MV-4-11 (cell line): Measurements from ENCODE around the gene STXBP6.
"Not testable (repeated sequence)": the region's sequence is repeated elsewhere in the genome, so short reads cannot be mapped to it uniquely, and the experiment has no call there.

Experiments used
- DNase-seq: peaks from one replicate; lab custom pipeline; 2025; lab: John Stamatoyannopoulos, UW

The STXBP6 gene

DNA sequence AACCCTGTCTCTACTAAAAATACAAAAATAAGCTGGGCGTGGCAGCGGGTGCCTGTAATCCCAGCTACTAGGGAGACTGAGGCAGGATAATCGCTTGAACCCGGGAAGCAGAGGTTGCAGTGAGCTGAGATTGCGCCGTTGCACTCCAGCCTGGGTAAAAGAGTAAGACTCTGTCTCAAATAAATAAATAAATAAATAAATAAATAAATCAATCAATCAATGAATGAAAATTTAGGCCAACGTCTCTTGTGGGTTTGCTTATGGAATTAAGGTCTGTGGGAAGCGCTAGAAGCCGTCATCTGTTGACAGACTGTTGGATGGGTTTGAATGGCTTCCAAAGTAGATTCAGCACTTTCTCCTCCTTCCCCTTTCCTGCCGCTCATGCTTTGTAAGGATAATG is 246.5 kb downstream of the STXBP6 start:
- DNase-seq, result not testable (repeated sequence)

DNA sequence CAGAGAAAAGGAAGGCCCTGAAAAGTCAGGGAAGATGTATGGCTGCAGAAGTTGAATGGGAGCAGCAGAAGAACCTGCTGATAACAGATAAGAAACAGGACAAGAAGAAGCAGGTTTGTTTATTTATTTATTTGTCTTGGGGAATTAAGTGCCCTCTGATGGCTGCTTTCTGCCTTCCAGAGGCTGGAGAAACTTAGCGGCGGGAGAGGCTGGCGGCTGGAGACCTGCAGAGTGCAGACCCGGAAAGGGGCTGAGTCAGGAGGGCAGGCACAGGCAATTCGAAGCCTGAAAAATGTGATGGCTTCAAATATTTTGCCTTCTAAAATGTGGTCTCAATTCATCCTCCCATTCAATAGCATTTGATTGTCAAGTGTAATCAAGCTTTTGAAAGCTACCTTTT is 247.7 kb downstream of the STXBP6 start:
- DNase-seq, result no peak

DNA sequence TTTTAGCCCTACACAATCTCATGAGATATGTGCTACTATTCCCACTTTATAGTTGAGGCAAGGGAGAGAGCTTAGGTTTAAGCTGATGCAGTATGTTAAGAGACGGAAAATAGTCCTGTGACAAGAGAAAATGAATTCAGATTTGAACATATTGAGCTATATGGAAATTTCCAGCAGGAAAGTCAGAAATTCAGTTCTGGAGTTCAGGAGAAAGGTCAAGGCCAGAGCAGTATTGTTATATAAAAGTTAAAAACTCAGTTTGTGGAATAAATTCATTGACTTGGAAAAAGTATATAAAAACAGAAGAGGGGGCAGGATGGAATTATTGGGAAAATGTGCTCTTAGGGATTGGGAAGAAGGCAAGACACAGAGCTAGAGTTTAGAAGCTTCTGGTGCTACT is 248.9 kb downstream of the STXBP6 start:
- no peak for DNase-seq

DNA sequence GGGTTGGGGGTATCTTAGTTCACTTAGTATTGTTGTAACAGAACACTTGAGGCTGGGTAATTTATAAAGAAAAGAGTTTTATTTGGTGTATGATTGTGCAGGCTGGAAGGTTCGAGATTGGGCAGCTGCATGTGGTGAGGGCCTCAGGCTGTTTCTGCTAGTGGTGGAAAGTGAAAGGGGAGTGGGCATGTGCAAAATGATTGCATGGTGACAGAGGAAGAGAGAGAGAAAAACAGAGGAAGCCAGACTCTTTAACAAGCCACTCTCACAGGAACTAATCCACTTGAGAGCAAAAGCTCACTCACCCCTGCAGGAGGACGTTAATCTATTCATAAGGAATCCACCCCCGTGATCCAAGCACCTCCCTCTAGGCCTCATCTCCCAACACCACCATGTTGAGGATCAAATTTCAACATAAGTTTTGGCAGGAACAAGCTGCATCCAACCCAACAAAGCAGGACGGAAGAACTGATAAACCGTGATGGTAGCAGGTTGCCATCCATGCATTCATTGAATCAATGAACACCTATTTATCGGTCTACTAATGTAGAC is 251.0 kb downstream of the STXBP6 start:
- DNase-seq, result peak; percentile 96

DNA sequence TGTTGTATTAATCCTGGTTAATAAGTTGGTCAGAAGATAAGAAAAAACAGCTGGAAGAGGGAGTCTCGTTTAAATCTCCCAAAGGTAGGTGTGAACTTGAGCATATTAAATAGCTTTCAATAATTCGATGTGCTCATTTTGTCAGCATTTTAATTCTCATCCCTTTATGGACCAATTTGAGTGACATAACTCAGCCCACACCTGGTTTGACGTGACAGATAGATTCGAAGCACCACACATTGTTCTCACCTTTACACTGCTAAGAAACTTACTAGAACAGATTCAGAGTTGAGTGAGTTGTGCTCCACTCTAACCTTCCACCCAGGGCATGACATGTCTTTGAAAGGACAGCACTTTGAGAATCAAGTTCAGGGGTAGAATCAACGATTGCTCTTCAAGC is 254.5 kb downstream of the STXBP6 start:
- DNase-seq, result no peak

DNA sequence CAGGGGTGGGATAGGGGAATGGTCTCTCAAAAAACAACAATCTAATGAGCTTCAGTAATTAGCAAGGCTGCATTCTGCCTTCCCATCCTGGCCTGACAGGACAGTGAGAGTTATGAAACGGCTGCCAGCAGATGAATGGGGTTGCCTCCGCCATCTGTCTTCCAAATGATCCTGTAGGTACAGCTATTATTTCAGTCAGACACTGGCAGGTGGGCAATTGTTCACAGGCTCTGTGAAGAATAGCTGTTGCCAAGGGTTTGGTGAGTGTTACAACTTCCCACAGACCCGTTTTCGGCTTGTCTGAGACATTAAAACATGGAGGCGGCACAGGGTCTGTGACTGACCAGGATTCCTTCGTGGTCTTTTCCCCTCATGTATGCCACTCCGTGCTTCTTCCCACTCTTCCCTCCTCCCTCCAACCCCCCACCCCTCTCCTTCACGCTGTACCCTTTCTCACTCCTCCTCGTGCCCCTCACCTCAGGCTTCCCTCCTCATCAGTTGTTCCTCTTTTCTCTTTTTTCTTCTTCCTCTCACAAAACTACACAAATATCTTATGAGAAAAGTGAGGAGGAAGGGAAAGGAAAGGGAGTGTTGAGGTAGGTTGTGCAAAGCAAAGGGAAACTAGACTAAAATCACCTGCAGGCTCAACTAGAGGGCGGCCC is 255.2 kb downstream of the STXBP6 start:
- DNase-seq, result peak; percentile 17

DNA sequence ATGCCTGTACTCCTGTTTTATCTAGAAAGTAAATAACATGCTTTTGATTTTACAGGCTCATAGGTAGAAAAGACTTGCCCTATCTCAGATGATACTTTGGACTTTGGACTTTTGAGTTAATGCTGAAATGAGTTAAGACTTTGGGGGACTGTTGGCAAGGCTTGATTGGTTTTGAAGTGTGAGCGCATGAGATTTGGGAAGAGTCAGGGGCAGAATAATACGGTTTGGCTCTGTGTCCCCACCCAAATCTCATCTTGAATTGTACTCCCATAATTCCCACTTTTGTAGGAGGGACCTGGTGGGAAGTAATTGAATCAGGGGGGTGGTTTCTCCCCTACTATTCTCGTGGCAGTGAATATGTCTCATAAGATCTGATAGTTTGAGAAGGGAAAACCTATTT is 259.8 kb downstream of the STXBP6 start:
- DNase-seq, result no peak

GRCh38 chr14:24789378-24789884 is 260.5 kb downstream of the STXBP6 start:
- peak; percentile 77 for DNase-seq

GRCh38 chr14:24785698-24786097 is 264.2 kb downstream of the STXBP6 start:
- no peak for DNase-seq

GRCh38 chr14:24784981-24785380 is 265.0 kb downstream of the STXBP6 start:
- DNase-seq, result no peak

- no peak for DNase-seq
Measured at GRCh38 chr14:24783791-24784190, 266.2 kb downstream of the STXBP6 start.

GRCh38 chr14:24780281-24780680 is 269.7 kb downstream of the STXBP6 start:
- DNase-seq, result no peak

DNA sequence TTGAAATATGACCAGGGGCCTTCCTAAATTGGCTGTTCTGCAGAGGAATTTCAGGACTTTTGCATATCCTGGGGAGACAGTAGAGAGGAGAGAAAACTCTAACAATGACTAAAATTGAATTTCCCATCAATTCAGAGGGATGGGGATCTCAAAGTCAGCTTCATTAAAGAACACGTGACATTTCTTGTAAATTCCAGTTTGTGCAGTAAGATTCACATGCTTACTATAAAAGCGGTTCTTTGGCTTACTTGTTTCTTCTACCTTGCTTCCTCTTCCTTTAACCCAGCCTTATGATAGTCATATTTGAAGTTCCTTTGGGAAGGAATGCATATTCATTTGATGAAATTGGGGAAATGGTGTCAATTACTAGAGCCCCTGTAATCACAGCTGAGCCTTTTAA is 272.3 kb downstream of the STXBP6 start:
- DNase-seq, result no peak

- no peak for DNase-seq
Measured at GRCh38 chr14:24775950-24776349, 274.0 kb downstream of the STXBP6 start.

GRCh38 chr14:24774187-24774915 is 275.6 kb downstream of the STXBP6 start:
- DNase-seq, result peak; percentile 64

DNA sequence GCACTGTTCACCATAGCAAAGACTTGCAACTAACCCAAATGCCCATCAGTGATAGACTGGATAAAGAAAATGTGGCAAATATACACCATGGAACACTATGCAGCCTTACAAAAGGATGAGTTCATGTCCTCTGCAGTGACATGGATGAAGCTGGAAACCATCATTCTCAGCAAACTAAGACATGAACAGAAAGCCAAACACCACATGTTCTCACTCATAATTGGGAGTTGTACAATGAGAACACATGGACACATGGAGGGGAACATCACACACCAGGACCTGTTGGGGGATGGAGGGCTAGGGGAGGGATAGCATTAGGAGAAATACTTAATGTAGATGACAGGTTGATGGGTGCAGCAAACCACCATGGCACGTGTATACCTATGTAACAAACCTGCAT is 276.4 kb downstream of the STXBP6 start:
- DNase-seq, result not testable (repeated sequence)

GRCh38 chr14:24766434-24766833 is 283.5 kb downstream of the STXBP6 start:
- no peak for DNase-seq

DNA sequence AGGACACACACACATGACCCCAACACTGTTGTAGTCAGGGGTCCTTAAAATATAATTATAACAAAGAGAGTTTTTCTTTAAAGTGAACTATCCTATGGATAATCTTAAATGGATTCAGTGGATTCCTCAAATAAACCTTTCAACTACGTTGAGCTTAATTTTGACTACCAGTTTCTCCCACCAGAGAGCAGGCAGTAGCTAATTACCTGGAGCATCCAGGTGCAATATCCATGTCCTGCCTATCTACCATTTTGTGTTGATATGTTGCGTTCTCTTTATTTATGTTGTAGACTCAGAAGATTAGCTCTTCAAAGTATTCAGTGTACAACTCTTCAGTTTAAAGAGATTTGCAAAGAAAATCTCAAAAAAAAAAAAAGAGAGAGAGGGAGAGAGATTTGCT is 288.8 kb downstream of the STXBP6 start:
- no peak for DNase-seq
